ENCODE measurements around the gene LCLAT1.
A peak's percentile ranks its signal among the peaks of the same experiment; 100 is the strongest.

LCLAT1 gene

GRCh38 chr2:30656079-30656478, 209.0 kb downstream of the LCLAT1 start:
- Histone ChIP-seq H3K9ac (ENCODE audit: insufficient read length) (no peak overlapping the region), H3K4me3 (no peak overlapping the region), H3K9me3 (ENCODE audit: low read depth, low read length) (no peaks in the 10 kb centered on the region), H3K27ac (no peak overlapping the region), H3K36me3 (ENCODE audit: insufficient read depth, low read length) (no peaks in the 10 kb centered on the region)
- no peak for DNase-seq (ENCODE audit: low read depth, low spot score)
- TF ChIP-seq POLR2AphosphoS5 (IDR thresholded peaks at IDR 0.05; ENCODE audit: borderline replicate concordance, low read depth, low read length) (no peak), FOXP2 (optimal IDR thresholded peaks at IDR 0.05; ENCODE audit: control extremely low read depth, extremely low read length, insufficient read depth) (no peak), EZH2 (IDR thresholded peaks at IDR 0.05) (no peak)

DNA sequence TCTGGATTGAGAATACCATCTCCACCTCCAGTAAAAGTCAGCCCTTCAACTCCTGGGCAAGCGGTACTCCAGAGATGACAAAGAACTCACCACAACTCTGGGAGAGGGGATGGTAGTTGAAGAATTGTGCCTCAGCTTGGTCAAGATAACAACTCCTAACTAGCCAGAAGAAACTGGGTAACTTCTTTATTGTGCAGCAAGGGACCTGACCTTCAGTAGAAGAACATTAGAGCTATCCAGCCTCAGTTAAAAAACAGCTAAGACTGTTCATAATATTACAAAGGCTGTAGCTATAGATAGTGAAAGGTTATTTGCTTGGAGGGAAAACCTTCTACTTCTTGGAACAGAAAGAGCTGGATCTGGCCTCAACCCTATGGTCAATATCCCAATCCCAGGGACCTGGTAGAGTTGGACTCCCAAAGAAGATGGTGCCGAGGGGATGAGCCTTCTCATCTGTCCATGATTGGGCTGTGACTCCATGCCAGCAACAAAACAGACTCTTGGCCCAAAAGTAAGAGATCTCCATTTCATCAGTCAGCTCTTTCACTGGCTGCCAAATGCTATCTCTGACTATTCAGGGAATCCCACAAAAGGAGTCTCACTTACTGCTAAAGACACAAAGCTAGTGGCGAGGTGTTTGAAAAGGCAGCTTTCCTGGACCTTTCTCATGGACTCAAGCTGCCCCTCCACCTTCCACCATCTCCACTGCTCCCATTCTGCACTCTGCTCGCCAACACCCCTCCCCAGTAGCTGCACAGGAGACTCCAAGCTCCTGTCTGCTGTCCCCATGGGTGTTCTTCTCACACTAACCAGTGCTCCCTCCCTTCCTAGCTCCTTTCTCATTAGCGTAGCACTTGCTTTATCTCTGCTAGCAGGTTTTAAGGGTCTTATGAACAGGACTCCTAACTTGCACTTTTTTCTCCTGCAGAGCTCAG, 214.4 kb downstream of the LCLAT1 start:
- H3K36me3 ChIP-seq (ENCODE audit: insufficient read depth, low read length) = no peaks in the 10 kb centered on the region
- DNase-seq (ENCODE audit: low read depth, low spot score) = no peak
- H3K4me3 ChIP-seq = no peak overlapping the region
- no peak overlapping the region for H3K9ac ChIP-seq (ENCODE audit: insufficient read length)
- H3K9me3 ChIP-seq (ENCODE audit: low read depth, low read length) = no peaks in the 10 kb centered on the region
- no peak overlapping the region for H3K27ac ChIP-seq
- no peak for TF ChIP-seq POLR2AphosphoS5 (IDR thresholded peaks at IDR 0.05; ENCODE audit: borderline replicate concordance, low read depth, low read length)
- no peak for TF ChIP-seq FOXP2 (optimal IDR thresholded peaks at IDR 0.05; ENCODE audit: control extremely low read depth, extremely low read length, insufficient read depth)
- TF ChIP-seq EZH2 (IDR thresholded peaks at IDR 0.05) = no peak

DNA sequence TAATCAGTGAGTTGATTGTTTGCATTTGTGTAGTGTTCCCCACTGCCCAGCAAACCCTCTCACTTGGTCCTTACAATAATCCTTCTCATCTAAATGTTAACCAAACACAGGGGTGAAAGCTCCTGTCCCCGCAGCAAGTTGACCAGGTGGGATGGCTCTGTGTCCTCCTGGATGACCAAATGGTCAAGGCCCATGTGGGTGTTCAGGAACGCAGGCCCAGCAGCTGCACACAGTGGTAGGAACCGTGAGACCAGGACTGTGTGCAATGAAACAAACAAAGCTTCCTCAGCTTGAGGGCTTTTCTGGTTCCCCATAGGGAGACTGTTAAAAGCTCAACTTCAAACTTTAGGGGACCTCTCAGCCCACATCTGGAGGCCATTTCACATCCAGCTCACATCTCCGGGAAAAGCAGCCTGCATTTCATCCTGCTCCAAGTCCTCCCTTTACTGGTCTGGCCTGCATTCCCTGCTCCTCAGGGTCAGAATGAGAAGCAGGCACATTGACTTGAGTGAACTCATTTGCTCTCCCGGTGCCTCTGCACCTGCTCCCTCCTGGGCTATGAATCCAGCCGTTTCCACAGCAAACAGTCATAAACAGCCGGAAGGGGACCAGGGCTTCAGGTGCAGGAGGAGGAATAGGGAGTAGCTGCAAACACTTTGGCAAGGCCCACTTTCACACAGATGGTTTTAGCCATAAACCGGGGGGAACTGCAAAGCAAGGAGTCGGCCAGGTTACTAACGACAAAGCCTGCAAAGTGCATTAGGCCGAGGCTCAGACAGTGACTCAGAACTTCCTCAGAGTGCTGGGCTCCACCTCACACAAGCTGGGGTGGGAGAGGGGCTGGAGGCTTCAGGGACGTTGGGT, 215.5 kb downstream of the LCLAT1 start:
- no peaks in the 10 kb centered on the region for H3K9me3 ChIP-seq (ENCODE audit: low read depth, low read length)
- H3K9ac ChIP-seq (ENCODE audit: insufficient read length) = no peak overlapping the region
- no peak overlapping the region for H3K27ac ChIP-seq
- no peaks in the 10 kb centered on the region for H3K36me3 ChIP-seq (ENCODE audit: insufficient read depth, low read length)
- no peak for DNase-seq (ENCODE audit: low read depth, low spot score)
- no peak overlapping the region for H3K4me3 ChIP-seq
- no peak for TF ChIP-seq FOXP2 (optimal IDR thresholded peaks at IDR 0.05; ENCODE audit: control extremely low read depth, extremely low read length, insufficient read depth)
- TF ChIP-seq EZH2 (IDR thresholded peaks at IDR 0.05) = no peak
- no peak for TF ChIP-seq POLR2AphosphoS5 (IDR thresholded peaks at IDR 0.05; ENCODE audit: borderline replicate concordance, low read depth, low read length)

- H3K9me3 ChIP-seq (ENCODE audit: low read depth, low read length) = no peaks in the 10 kb centered on the region
- TF ChIP-seq FOXP2 (optimal IDR thresholded peaks at IDR 0.05; ENCODE audit: control extremely low read depth, extremely low read length, insufficient read depth) (no peak), EZH2 (IDR thresholded peaks at IDR 0.05) (no peak), POLR2AphosphoS5 (IDR thresholded peaks at IDR 0.05; ENCODE audit: borderline replicate concordance, low read depth, low read length) (no peak)
- no peaks in the 10 kb centered on the region for H3K36me3 ChIP-seq (ENCODE audit: insufficient read depth, low read length)
- no peak overlapping the region for H3K4me3 ChIP-seq
- no peak overlapping the region for H3K27ac ChIP-seq
- DNase-seq (ENCODE audit: low read depth, low spot score) = no peak
- no peak overlapping the region for H3K9ac ChIP-seq (ENCODE audit: insufficient read length)
Measured at GRCh38 chr2:30663321-30663720, 216.3 kb downstream of the LCLAT1 start.

DNA sequence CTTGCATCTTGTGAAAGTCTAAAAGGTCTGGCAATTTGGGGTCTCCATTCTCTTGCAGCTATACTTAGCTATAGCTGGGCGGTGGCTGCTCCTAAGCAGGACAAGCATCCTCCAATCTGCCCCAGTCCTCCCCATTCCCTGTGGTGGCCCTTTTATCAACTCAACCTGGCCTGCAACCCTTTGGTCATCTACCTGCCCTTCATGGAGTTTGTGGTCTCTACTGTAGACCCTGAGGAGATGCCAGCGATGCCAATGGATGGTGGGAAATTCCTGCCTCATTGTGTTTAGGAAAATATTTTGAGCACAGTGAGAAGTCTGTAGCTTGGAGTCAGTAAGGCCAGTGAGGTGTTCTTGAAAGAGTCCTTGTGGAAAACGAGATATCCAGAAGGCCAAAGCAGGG, 216.8 kb downstream of the LCLAT1 start:
- Histone ChIP-seq H3K9me3 (ENCODE audit: low read depth, low read length) (no peaks in the 10 kb centered on the region), H3K4me3 (no peak overlapping the region), H3K36me3 (ENCODE audit: insufficient read depth, low read length) (no peaks in the 10 kb centered on the region), H3K9ac (ENCODE audit: insufficient read length) (no peak overlapping the region), H3K27ac (no peak overlapping the region)
- TF ChIP-seq EZH2 (IDR thresholded peaks at IDR 0.05) = no peak
- no peak for DNase-seq (ENCODE audit: low read depth, low spot score)

DNA sequence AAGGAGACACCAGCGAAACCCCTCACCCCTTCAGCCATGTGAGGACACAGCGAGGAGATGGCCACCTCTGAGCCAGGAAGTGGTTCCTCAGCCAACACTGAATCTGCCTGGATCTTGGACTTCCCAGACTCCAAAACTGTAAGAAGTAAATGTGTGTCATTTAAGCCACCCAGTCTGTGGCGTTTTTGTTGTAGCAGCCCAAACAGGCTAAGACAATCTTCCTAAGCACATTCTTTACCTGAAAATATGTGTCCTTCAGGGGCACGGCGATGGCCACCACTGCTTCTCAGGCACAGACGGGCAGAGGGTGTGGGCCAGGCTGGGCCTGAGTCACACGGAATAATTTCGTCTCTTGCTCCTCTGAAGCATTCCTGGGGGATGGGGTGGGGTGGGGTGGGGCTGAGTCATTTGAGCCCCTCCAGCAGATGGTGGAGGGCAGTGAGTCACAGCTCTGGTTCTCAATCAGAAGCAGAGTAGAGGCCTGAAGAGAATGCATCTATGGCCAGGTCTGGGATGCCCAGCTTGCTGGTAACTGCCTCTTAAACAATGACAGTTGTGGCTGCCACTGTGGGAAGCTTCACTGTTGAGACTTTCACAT, 217.8 kb downstream of the LCLAT1 start:
- no peak for DNase-seq (ENCODE audit: low read depth, low spot score)
- H3K9me3 ChIP-seq (ENCODE audit: low read depth, low read length) = peaks cover 6% of the 10 kb centered on the region; the same call in 1 of the 2 replicates
- H3K4me3 ChIP-seq = no peak overlapping the region
- H3K9ac ChIP-seq (ENCODE audit: insufficient read length) = no peak overlapping the region
- no peak overlapping the region for H3K27ac ChIP-seq
- TF ChIP-seq POLR2AphosphoS5 (IDR thresholded peaks at IDR 0.05; ENCODE audit: borderline replicate concordance, low read depth, low read length) (no peak), FOXP2 (optimal IDR thresholded peaks at IDR 0.05; ENCODE audit: control extremely low read depth, extremely low read length, insufficient read depth) (no peak), EZH2 (IDR thresholded peaks at IDR 0.05) (no peak)
- no peaks in the 10 kb centered on the region for H3K36me3 ChIP-seq (ENCODE audit: insufficient read depth, low read length)

GRCh38 chr2:30665761-30666265, 218.8 kb downstream of the LCLAT1 start:
- no peak for DNase-seq (ENCODE audit: low read depth, low spot score)
- no peak overlapping the region for H3K9ac ChIP-seq (ENCODE audit: insufficient read length)
- no peaks in the 10 kb centered on the region for H3K36me3 ChIP-seq (ENCODE audit: insufficient read depth, low read length)
- peaks cover 6% of the 10 kb centered on the region; the same call in 1 of the 2 replicates for H3K9me3 ChIP-seq (ENCODE audit: low read depth, low read length)
- TF ChIP-seq EZH2 (IDR thresholded peaks at IDR 0.05) (no peak), POLR2AphosphoS5 (IDR thresholded peaks at IDR 0.05; ENCODE audit: borderline replicate concordance, low read depth, low read length) (no peak), FOXP2 (optimal IDR thresholded peaks at IDR 0.05; ENCODE audit: control extremely low read depth, extremely low read length, insufficient read depth) (no peak)
- H3K27ac ChIP-seq = peak overlapping the region; percentile 65
- H3K4me3 ChIP-seq = no peak overlapping the region

All from SK-N-MC (cell line).